ENCODE measurements around the gene COTL1.

DNA sequence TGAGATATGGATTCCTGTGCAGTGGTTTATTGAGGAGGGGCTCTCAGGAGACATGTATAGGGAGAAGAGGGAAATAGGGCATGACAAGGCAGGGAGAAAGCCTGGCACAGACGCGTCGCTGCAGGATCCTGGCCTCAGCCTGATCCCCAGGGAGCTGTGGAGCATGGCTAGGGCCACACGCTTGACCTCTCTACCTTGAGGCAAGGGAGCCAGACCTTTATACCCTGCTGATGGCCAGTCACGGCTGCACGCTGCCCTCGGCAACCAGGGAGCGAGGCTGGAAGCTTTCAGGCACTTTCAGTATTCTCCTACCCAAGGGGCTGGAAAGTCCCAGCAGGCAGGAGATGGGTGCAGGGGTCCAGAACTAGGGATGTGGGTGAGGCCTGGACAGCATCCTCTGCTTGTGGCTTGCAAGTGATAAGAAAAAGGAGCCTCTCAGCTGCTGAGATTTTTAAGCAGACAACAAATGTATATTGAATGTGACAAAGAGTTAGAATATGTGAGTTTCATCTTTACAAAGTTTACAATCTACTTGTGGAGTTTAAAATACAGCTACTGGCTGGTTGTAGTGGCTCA, 20.4 kb upstream of the COTL1 start:
- TF ChIP-seq, protein P1, sequence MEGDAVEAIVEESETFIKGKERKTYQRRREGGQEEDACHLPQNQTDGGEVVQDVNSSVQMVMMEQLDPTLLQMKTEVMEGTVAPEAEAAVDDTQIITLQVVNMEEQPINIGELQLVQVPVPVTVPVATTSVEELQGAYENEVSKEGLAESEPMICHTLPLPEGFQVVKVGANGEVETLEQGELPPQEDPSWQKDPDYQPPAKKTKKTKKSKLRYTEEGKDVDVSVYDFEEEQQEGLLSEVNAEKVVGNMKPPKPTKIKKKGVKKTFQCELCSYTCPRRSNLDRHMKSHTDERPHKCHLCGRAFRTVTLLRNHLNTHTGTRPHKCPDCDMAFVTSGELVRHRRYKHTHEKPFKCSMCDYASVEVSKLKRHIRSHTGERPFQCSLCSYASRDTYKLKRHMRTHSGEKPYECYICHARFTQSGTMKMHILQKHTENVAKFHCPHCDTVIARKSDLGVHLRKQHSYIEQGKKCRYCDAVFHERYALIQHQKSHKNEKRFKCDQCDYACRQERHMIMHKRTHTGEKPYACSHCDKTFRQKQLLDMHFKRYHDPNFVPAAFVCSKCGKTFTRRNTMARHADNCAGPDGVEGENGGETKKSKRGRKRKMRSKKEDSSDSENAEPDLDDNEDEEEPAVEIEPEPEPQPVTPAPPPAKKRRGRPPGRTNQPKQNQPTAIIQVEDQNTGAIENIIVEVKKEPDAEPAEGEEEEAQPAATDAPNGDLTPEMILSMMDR (IDR thresholded peaks at IDR 0.05; ENCODE audit: low read length) = no peak
- TF ChIP-seq EZH2phosphoT487 (IDR thresholded peaks at IDR 0.05; ENCODE audit: low read length) (no peak), EZH2 (optimal IDR thresholded peaks at IDR 0.05; ENCODE audit: low read depth, low read length) (no peak)
